Endothelial cell (in vitro differentiated cells): ENCODE results near the gene OMP. TPM values are rescaled to one million over a fixed set of nuclear protein-coding genes. Genes with fewer than 3 reads are reported as not detected.

Source experiments
- DNase-seq: peaks from one replicate; pipeline ENCODE4 v3.0.0; 2021; ENCODE audit warnings: low spot score
- H3K27ac Mint-ChIP-seq: one replicate; pipeline ENCODE4 v1.8.0; 2021; ENCODE audit warnings: mixed read lengths, inconsistent platforms; ENCODE audit not compliant: unreplicated experiment
- H3K27me3 Mint-ChIP-seq: one replicate; pipeline ENCODE4 v1.8.0; 2021; ENCODE audit warnings: mild to moderate bottlenecking, moderate library complexity, mixed read lengths, inconsistent platforms; ENCODE audit not compliant: unreplicated experiment
- H3K36me3 Mint-ChIP-seq: one replicate; pipeline ENCODE4 v1.8.0; 2021; ENCODE audit warnings: mild to moderate bottlenecking, low read depth, mixed read lengths, inconsistent platforms; ENCODE audit not compliant: unreplicated experiment
- H3K4me1 Mint-ChIP-seq: one replicate; pipeline ENCODE4 v1.8.0; 2021; ENCODE audit warnings: mild to moderate bottlenecking, mixed read lengths, inconsistent platforms; ENCODE audit not compliant: unreplicated experiment
- H3K4me3 Mint-ChIP-seq: one replicate; pipeline ENCODE4 v1.8.0; 2021; ENCODE audit warnings: mild to moderate bottlenecking, mixed read lengths, inconsistent platforms; ENCODE audit not compliant: unreplicated experiment
- H3K9me3 Mint-ChIP-seq: one replicate; pipeline ENCODE4 v1.8.0; 2021; ENCODE audit warnings: mixed read lengths, inconsistent platforms; ENCODE audit not compliant: unreplicated experiment
- total RNA-seq: library from RNA; stranded (reverse); fragmentation: NEBNext Ultra II Directional; extraction: Animal tissue kit (Norgen Biotek cat#: 25700); gene quantifications from one replicate; pipeline ENCODE4 v1.2.1, GENCODE V29; 2021; ENCODE audit not compliant: unreplicated experiment
- TF ChIP-seq, protein P1 (sequence below): fragments of 200-600 bp; sonication (generic); IDR thresholded peaks from one replicate; pipeline ENCODE4 v1.5.0; 2021; ENCODE audit warnings: antibody characterized with exemption; ENCODE audit not compliant: unreplicated experiment

Gene OMP
- total RNA-seq, 1 donor from 2014 or later: not detected

DNA sequence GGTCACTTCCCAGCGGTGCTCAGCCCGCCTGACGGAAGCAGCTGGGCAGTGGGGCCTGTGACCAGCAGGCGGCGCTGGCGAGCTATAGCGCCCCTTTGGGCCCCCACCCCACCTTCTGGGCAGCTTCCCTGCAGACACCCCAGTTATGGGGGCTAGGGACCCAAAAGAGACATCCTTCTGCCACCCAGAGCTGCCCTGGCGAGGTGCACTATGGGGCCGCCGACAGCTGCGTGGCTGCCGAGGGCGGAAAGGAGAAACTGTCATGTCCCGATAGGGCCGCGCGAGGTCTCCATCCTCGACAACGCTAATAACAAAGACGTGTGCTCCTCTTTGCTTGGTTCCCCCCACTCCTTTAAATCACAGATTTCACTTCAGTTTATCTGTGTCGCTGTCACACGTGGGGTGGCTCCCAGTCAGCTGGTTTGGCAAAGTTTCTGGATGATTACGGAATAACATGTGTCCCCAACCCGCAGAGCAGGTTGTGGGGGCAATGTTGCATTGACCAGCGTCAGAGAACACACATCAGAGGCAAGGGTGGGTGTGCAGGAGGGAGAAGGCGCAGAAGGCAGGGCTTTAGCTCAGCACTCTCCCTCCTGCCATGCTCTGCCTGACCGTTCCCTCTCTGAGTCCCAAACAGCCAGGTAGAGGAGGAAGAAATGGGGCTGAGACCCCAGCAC, 24.7 kb downstream of the OMP start:
- no peaks in the 10 kb centered on the region for H3K9me3 Mint-ChIP-seq
- H3K36me3 Mint-ChIP-seq: peaks cover 7% of the 10 kb centered on the region
- no peak overlapping the region for H3K4me3 Mint-ChIP-seq
- no peak overlapping the region for H3K27ac Mint-ChIP-seq
- peak; percentile 68 for DNase-seq
- H3K4me1 Mint-ChIP-seq: peaks cover 17% of the 10 kb centered on the region
- TF ChIP-seq, protein P1, sequence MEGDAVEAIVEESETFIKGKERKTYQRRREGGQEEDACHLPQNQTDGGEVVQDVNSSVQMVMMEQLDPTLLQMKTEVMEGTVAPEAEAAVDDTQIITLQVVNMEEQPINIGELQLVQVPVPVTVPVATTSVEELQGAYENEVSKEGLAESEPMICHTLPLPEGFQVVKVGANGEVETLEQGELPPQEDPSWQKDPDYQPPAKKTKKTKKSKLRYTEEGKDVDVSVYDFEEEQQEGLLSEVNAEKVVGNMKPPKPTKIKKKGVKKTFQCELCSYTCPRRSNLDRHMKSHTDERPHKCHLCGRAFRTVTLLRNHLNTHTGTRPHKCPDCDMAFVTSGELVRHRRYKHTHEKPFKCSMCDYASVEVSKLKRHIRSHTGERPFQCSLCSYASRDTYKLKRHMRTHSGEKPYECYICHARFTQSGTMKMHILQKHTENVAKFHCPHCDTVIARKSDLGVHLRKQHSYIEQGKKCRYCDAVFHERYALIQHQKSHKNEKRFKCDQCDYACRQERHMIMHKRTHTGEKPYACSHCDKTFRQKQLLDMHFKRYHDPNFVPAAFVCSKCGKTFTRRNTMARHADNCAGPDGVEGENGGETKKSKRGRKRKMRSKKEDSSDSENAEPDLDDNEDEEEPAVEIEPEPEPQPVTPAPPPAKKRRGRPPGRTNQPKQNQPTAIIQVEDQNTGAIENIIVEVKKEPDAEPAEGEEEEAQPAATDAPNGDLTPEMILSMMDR: peak; percentile 99
- H3K27me3 Mint-ChIP-seq: peaks cover 6% of the 10 kb centered on the region

DNA sequence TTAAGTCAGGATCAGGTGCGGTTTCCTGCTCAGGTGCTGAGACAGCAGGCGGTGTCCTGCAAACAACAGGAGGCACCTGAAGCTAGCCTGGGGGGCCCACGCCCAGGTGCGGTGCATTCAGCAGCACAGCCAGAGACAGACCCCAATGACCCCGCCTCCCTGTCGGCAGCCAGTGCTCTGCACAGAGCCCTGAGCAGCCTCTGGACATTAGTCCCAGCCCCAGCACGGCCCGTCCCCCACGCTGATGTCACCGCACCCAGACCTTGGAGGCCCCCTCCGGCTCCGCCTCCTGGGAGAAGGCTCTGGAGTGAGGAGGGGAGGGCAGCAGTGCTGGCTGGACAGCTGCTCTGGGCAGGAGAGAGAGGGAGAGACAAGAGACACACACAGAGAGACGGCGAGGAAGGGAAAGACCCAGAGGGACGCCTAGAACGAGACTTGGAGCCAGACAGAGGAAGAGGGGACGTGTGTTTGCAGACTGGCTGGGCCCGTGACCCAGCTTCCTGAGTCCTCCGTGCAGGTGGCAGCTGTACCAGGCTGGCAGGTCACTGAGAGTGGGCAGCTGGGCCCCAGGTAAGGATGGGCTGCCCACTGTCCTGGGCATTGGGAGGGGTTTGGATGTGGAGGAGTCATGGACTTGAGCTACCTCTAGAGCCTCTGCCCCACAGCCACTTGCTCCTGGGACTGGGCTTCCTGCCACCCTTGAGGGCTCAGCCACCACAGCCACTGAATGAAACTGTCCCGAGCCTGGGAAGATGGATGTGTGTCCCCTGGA, 25.5 kb downstream of the OMP start, which contains the start of gene MYO7A:
TSS of gene MYO7A (plus strand) at position 327 of the 772 bp plus-strand sequence. CDS start 2,389 bp downstream, outside the sequence.
- Mint-ChIP-seq H3K27ac (no peak within 1 kb of the TSS), H3K9me3 (no peaks in the 10 kb centered on the region), H3K27me3 (peaks cover 6% of the 10 kb centered on the region), H3K36me3 (peaks cover 7% of the 10 kb centered on the region), H3K4me1 (peaks cover 17% of the 10 kb centered on the region), H3K4me3 (no peak within 1 kb of the TSS)
- DNase-seq: peak; percentile 33
- TF ChIP-seq, protein P1: no peak

DNA sequence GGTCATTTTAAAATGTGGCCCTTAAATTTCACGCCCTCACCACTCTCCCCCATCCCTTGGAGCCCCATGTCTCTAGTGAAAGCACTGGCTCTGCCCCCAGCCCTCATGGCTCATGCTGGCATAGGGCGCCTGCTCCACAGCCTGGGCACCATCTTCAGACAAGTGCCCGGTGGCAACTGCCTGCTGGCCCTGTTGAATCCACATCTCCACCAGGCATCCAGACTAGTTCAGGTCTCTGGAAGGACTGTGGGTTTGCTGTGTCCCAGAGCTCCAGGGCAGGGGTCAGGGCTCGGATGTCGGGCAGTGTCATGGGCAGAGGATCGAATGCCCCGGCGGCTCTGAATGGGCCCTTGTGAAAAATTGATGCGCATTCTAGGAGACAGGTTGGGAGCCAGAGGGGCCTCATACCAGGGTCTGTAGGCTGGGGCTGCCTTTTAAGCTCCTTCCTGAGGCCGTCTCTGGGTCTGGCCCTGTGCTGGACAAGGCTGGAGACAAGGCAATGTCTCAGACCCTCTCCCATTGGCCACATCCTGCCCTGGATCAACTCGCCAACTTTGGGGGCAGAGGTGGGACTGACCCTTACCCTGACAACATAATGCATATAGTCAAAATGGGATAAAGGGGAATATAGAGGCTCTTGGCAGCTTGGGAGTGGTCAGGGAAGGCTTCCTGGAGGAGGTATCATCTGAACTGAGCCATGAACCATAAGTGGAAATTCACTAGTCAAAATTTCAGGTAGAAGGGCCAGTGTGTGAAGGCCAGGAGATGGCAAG, 26.6 kb downstream of the OMP start:
- H3K4me3 Mint-ChIP-seq: no peak overlapping the region
- H3K4me1 Mint-ChIP-seq: peaks cover 17% of the 10 kb centered on the region
- no peaks in the 10 kb centered on the region for H3K36me3 Mint-ChIP-seq
- no peak for DNase-seq
- H3K27me3 Mint-ChIP-seq: peaks cover 2% of the 10 kb centered on the region
- no peaks in the 10 kb centered on the region for H3K9me3 Mint-ChIP-seq
- H3K27ac Mint-ChIP-seq: no peak overlapping the region
- TF ChIP-seq, protein P1: no peak

DNA sequence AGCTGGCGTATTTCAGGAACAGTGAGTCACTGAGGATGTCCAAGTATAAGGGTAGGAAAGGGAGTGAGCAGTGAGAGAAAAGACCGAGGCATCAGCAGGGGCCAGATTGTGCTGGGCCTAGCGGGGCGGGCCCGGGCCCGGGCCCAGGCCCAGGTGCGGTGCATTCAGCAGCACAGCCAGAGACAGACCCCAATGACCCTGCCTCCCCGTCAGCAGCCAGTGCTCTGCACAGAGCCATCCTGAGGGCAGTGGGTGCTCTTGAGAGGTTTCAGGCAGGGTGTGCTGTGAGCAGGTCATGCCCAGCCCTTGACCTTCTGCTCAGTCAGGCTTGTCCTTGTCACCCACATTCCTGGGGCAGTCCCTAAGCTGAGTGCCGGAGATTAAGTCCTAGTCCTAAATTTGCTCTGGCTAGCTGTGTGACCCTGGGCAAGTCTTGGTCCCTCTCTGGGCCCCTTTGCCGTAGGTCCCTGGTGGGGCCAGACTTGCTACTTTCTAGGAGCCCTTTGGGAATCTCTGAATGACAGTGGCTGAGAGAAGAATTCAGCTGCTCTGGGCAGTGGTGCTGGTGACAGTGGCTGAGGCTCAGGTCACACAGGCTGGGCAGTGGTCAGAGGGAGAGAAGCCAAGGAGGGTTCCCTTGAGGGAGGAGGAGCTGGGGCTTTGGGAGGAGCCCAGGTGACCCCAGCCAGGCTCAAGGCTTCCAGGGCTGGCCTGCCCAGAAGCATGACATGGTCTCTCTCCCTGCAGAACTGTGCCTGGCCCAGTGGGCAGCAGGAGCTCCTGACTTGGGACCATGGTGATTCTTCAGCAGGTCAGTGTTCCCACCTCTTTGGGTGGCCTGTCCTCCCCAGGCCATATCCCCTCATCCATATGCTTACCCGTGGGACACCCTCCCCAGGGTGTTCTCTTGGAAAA, 27.5 kb downstream of the OMP start:
- H3K4me1 Mint-ChIP-seq: peaks cover 17% of the 10 kb centered on the region
- H3K27me3 Mint-ChIP-seq: no peaks in the 10 kb centered on the region
- DNase-seq: no peak
- H3K9me3 Mint-ChIP-seq: no peaks in the 10 kb centered on the region
- TF ChIP-seq, protein P1: no peak
- H3K27ac Mint-ChIP-seq: no peak overlapping the region
- H3K4me3 Mint-ChIP-seq: no peak overlapping the region
- H3K36me3 Mint-ChIP-seq: no peaks in the 10 kb centered on the region
